HG03469 (cell line): Measurements from ENCODE around the gene FAM83E.
"Not testable (repeated sequence)": the region's sequence is repeated elsewhere in the genome, so short reads cannot be mapped to it uniquely, and the experiment has no call there.

ENCODE experiments used
- ATAC-seq: cut with Tn5 transposase; IDR thresholded peaks from one replicate; pipeline ENCODE4 v1.9.1; 2021; ENCODE audit warnings: mild to moderate bottlenecking, moderate library complexity, moderate number of reproducible peaks; ENCODE audit not compliant: unreplicated experiment

FAM83E gene

DNA sequence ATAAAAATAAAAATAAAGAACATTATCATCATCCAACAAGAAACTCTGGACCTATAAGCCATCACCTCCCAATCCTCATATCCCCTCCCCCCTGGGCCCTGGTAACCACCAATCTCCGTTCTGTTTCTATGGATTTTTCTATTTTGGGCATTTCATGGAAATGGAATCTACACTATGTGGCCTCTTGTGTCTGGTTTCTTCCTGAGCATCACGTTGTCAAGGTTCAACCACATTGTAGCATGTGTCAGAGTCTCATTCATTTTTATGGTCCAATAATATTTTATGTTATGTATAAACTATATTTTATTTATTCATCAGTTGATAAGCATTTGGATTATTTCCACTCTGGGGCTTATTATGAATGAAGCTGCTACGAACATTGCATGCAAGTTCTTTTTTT lies 36.0 kb downstream of the FAM83E start:
- ATAC-seq = no peak

DNA sequence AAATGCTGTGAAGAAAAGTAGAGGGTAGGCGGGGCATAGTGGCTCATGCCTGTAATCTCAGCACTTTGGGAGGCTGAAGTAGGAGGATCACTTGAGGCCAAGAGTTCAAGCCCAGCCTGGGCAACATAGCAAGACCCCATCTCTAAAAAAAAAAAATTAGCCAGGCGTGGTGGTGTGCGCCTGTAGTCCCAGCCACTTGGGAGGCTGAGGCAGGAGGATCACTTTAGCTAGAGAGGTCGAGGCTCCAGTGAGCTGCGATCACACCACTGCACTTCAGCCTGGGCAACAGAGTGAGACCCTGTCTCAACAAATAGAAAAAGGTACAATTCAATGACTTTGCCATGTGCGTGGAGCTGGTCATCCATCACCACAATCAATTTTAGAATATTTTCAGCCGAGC lies 37.0 kb downstream of the FAM83E start:
- not testable (repeated sequence) for ATAC-seq

DNA sequence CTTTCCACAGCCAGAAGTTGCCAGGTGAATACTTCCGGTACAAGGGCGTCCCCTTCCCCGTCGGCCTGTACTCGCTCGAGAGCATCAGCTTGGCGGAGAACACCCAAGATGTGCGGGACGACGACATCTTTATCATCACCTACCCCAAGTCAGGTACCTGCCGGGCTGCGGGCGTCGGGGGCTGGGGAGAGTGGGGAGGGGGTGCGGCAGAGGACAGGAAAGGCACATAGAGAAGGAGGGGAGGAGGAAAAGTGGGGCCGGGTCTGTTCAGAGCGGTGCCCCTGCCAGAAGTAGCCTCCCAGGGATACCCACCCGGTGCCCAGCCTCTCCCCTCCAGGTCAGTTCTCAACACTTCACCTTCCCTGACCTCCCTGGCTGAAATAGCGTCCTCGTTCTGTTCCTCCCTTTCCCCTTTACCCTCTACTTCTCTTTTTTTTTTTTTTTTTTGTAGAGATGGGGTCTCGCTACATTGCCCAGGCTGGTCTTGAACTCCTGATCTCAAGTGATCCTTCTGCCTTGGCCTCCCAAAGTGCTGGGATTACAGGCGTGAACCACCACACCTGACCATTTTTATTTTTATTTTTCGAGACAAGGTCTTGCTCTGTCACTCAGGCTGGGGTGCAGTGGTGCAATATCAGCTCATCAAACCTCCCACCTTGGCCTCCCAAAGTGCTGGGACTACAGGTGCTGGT lies 38.8 kb downstream of the FAM83E start:
- no peak for ATAC-seq

DNA sequence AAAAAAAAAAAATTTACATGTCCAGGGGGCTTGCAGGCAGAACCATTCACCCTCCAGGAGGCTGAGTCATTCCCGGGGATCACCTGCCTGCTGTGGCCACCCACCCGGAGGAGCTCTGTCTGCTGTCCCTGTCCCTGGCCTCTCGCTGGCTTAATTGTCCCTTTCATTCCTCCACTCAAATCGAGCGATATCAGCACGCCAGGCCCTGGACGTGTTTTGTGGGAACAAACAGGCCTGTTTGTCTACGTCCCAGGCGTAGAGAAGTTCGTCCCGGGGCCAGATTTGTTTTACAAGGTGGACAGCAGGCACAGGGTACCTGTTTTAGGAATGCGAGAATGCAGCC lies 41.7 kb downstream of the FAM83E start:
- ATAC-seq = no peak

DNA sequence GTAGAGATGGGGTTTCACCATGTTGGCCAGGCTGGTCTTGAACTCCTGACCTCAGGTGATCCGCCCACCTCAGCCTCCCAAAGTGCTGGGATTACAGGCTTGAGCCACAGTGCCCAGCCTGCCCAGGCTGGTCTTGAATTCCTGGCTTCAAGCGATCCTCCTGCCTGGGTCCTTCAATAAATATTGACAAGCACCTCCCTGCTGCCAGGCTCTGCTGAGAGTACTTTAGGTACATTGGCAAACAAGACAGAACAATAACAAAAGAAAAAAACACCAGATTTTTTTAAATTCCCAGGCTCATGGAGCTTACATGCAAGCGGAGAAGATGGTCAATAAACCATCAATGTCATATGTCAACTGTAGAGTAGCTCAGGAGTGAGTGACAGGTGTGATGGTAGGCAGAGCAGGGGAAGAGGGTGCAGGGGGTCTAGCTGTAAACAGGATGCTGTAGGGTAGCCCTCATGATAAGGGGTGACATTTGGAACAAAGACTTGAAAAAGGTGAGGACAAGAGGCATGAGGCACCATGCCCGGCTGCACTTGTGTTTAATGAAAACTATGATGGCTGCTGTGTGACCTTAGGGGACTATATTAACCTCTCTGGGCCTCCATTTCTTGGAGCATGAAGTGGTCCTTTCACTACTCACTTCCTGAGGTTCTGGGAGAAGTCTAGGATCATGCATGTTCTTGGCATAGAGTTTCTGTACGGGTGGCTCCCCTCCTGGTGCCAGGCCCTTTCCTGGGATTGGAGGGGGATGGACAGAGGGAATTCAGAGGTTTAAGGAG lies 43.3 kb downstream of the FAM83E start:
- ATAC-seq = no peak

DNA sequence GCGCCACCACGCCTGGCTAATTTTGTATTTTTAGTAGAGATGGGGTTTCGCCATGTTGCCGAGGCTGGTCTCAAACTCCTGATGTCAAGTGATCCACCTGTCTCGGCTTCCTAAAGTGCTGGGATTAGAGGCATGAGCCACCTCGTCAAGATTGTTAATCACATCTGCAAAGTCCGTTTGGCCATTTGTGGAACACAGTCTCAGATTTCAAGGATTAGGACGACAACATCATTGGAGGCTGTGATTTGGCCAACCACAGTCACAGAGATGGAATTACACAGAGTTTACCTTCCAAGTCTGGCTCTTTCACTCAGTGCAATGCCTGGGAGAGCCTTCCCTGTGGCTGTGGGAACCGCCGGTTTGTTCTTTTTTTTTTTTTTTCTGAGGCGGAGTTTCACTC lies 45.1 kb downstream of the FAM83E start:
- ATAC-seq = no peak

DNA sequence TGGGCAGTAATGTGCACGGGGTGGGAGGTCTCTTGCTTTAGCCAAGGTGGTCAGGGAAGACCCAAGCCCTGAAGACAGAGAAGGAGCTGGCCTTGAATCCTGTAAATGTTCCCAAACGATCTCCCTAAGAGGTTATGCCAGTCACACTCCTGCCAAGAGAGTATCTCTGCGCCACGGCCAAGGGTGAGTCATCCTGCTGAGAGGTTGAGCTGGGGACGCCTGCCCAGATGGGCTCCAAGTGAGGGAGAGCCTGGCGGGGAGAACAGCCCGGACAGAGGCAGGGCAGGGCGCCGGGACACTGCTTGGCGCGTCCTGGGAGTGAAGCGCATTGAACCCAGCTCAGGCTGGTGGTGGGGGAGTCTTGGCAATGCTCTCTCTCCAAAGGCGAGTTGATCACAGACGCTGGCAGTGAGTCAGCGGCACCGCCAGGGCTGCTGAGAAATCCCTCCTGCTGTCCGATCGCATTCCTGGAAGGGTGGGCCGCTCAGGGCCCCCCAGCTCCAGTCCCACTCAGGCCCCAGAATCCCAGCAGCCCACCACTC lies 46.5 kb downstream of the FAM83E start:
- ATAC-seq = no peak

DNA sequence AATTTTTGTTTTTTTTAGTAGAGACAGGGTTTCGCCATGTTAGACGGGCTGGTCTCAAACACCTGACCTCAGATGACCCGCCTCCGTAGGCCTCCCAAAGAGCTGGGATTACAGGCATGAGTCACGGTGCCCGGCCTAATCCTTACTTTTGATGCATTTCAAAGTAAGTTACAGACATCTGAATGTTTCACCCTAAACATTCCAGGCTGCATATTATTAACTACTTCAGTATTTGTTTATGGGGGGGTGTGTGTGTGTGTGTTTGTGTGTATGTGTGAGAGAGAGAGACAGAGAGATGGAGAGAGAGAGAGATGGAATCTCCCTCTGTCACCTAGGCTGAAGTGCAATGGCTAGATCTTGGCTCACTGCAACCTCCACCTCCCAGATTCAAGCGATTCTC lies 49.8 kb downstream of the FAM83E start:
- ATAC-seq = no peak
